ENCODE results near the gene AADACL4.
"Not testable (repeated sequence)": the region's sequence is repeated elsewhere in the genome, so short reads cannot be mapped to it uniquely, and the experiment has no call there.

The AADACL4 gene

GRCh38 chr1:12712076-12712475 is 68.2 kb downstream of the AADACL4 start:
- no peak for DNase-seq (ENCODE audit: low spot score)

GRCh38 chr1:12712929-12713328 is 69.0 kb downstream of the AADACL4 start:
- no peak for DNase-seq (ENCODE audit: low spot score)

GRCh38 chr1:12713651-12714050 is 69.8 kb downstream of the AADACL4 start:
- DNase-seq (ENCODE audit: low spot score) = not testable (repeated sequence)

GRCh38 chr1:12714710-12715475 is 71.0 kb downstream of the AADACL4 start:
- DNase-seq (ENCODE audit: low spot score) = no peak

- no peak for DNase-seq (ENCODE audit: low spot score)
These were observed 72.1 kb downstream of the AADACL4 start, which contains the start of gene AADACL3 for GRCh38 chr1:12715896-12716437. Gene AADACL3 (plus strand): TSS chr1:12716110. CDS start chr1:12716177, 67 bp downstream.

All from GM03348 (cell line).